ENCODE measurements around the gene DGKQ. TPM values are rescaled to one million over a fixed set of nuclear protein-coding genes. Genes with fewer than 3 reads are reported as not detected.
A peak's percentile ranks its signal among the peaks of the same experiment; 100 is the strongest.

Gene DGKQ
- total RNA-seq, 4 donors from 2014 or later: 51.8 to 147 (median 86.0) TPM

- H3K27ac ChIP-seq: no peak overlapping the region
- in situ Hi-C loops (cut with MboI; ENCODE audit: low pct_ligation_motif_present in 1 of 4, low pct_unique_long_range_greater_than_20kb in 1 of 4, low sequenced_read_pairs in 3 of 4): no loop called here
- 88 to 99% methylated on average over 2 to 9 of the region's 9 CpGs for WGBS, 2 donors (ENCODE audit: low coverage in 1 of 2)
- peaks cover 11 to 37% (median 34%) of the 10 kb centered on the region in 4 donors for H3K4me1 ChIP-seq
- no peak for DNase-seq
- intact Hi-C loops (cut with DNase I; ENCODE audit: low total_unique reads): no loop called here
- TF ChIP-seq, protein P1, sequence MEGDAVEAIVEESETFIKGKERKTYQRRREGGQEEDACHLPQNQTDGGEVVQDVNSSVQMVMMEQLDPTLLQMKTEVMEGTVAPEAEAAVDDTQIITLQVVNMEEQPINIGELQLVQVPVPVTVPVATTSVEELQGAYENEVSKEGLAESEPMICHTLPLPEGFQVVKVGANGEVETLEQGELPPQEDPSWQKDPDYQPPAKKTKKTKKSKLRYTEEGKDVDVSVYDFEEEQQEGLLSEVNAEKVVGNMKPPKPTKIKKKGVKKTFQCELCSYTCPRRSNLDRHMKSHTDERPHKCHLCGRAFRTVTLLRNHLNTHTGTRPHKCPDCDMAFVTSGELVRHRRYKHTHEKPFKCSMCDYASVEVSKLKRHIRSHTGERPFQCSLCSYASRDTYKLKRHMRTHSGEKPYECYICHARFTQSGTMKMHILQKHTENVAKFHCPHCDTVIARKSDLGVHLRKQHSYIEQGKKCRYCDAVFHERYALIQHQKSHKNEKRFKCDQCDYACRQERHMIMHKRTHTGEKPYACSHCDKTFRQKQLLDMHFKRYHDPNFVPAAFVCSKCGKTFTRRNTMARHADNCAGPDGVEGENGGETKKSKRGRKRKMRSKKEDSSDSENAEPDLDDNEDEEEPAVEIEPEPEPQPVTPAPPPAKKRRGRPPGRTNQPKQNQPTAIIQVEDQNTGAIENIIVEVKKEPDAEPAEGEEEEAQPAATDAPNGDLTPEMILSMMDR (IDR thresholded peaks at IDR 0.05): no peak
- no peak for TF ChIP-seq POLR2A (IDR thresholded peaks at IDR 0.05)
- no peak for TF ChIP-seq EP300 (IDR thresholded peaks at IDR 0.05; ENCODE audit: low read depth)
- no peak for TF ChIP-seq POLR2AphosphoS5 (IDR thresholded peaks at IDR 0.05)
- no peaks in the 10 kb centered on the region for H3K27me3 ChIP-seq
- H3K4me3 ChIP-seq: no peak overlapping the region
- H3K9me3 ChIP-seq: no peaks in the 10 kb centered on the region
- no peaks in the 10 kb centered on the region for H3K36me3 ChIP-seq
Measured at GRCh38 chr4:974668-975067, 1.3 kb upstream of the DGKQ start.

GRCh38 chr4:972651-973424, 531 bp downstream of the DGKQ start:
- peak; percentile 44 for TF ChIP-seq POLR2A (IDR thresholded peaks at IDR 0.05)
- TF ChIP-seq EP300 (IDR thresholded peaks at IDR 0.05; ENCODE audit: low read depth): no peak
- TF ChIP-seq POLR2AphosphoS5 (IDR thresholded peaks at IDR 0.05): peak in 1 of 3 donors; percentile 6
- TF ChIP-seq, protein P1 (IDR thresholded peaks at IDR 0.05): no peak
- in situ Hi-C loops (cut with MboI; ENCODE audit: low pct_ligation_motif_present in 1 of 4, low pct_unique_long_range_greater_than_20kb in 1 of 4, low sequenced_read_pairs in 3 of 4) (no loop called here), intact Hi-C loops (cut with DNase I; ENCODE audit: low total_unique reads) (no loop called here)
- WGBS, 2 donors (ENCODE audit: low coverage in 1 of 2): 2% methylated on average over 36 of the region's 65 CpGs; no CpG with 5 or more reads in 1 of the 2 donors
- H3K27ac ChIP-seq: peak overlapping the region; percentile 82 to 89 (median 87)
- H3K36me3 ChIP-seq: no peaks in the 10 kb centered on the region
- H3K4me3 ChIP-seq: peak overlapping the region; percentile 47 to 78 (median 68)
- peaks cover 11 to 50% (median 38%) of the 10 kb centered on the region in 4 donors for H3K4me1 ChIP-seq
- H3K9me3 ChIP-seq: no peaks in the 10 kb centered on the region
- DNase-seq: peak; percentile 54
- no peaks in the 10 kb centered on the region for H3K27me3 ChIP-seq

DNA sequence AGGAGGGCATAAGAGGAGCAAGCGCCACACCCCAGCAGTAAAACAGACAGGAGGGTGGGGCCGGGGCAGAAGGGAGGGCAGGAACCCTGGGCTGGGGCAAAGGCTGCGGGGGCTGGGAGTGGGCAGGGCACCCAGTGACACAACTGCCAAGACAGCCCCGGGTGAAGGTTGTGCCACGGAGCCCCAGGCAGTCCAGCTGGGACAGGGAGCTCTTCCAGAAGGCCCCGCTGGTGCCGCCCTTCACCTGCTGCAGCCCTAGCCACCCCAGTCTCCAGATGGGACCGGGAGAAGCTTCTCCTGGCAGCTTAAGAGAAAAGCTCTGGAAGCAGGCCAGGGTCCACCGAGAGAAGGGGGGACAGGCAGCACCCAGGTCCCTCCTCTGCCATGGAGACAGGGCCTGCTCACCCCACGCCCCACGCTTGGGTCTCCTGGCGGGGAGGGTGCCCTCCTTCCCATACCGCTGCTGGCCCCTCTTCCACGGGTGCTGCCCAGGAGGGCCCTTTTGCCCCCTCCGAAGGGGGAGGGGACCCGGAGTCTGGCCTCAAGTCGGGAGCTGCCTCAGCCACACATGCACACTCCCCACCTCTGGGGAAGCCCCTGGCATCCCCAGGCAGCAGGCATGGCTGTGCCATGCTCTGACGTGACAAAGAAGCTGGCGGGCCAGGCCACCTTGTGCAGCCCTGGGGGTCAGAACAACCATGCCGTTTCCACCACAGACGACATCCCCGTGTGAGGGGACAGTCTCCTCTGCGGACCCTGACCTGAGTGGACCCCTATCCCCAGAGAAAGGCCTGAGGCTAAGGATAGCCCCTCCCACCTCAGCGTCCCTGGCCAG, 1.5 kb downstream of the DGKQ start:
- H3K9me3 ChIP-seq: no peaks in the 10 kb centered on the region
- no peaks in the 10 kb centered on the region for H3K27me3 ChIP-seq
- H3K4me3 ChIP-seq: peak overlapping the region in 3 of 4 donors; percentile 57 to 78 (median 78)
- in situ Hi-C loops (cut with MboI; ENCODE audit: low pct_ligation_motif_present in 1 of 4, low pct_unique_long_range_greater_than_20kb in 1 of 4, low sequenced_read_pairs in 3 of 4) (no loop called here), intact Hi-C loops (cut with DNase I; ENCODE audit: low total_unique reads) (no loop called here)
- DNase-seq: peak; percentile 94
- peak overlapping the region; percentile 82 to 89 (median 87) for H3K27ac ChIP-seq
- 44% methylated on average over 18 of the region's 24 CpGs; no CpG with 5 or more reads in 1 of the 2 donors for WGBS, 2 donors (ENCODE audit: low coverage in 1 of 2)
- no peaks in the 10 kb centered on the region for H3K36me3 ChIP-seq
- peaks cover 11 to 53% (median 40%) of the 10 kb centered on the region in 4 donors for H3K4me1 ChIP-seq
- peak; percentile 95 for TF ChIP-seq POLR2A (IDR thresholded peaks at IDR 0.05)
- TF ChIP-seq, protein P1 (IDR thresholded peaks at IDR 0.05): no peak
- peak; percentile 78 to 94 (median 92) for TF ChIP-seq POLR2AphosphoS5 (IDR thresholded peaks at IDR 0.05)
- peak; percentile 66 for TF ChIP-seq EP300 (IDR thresholded peaks at IDR 0.05; ENCODE audit: low read depth)

Measured in transverse colon (tissue), 4 donors.